NCI-H1930 (cell line): ENCODE results near the gene CARD10.
"Not testable (repeated sequence)": the region's sequence is repeated elsewhere in the genome, so short reads cannot be mapped to it uniquely, and the experiment has no call there.

Experiments
- DNase-seq, 2 experiments: peaks; one replicate each; lab custom pipeline; 2025; lab: John Stamatoyannopoulos, UW

The CARD10 gene

GRCh38 chr22:37485395-37486223 lies 33.6 kb downstream of the CARD10 start:
- no peak for DNase-seq

GRCh38 chr22:37484480-37485394 lies 34.5 kb downstream of the CARD10 start:
- no peak for DNase-seq

- no peak for DNase-seq
Observed at GRCh38 chr22:37483050-37483449, 36.2 kb downstream of the CARD10 start.

GRCh38 chr22:37482244-37482643 lies 37.0 kb downstream of the CARD10 start:
- no peak for DNase-seq

GRCh38 chr22:37481347-37481907 lies 37.8 kb downstream of the CARD10 start:
- no peak for DNase-seq

- no peak for DNase-seq
Observed at GRCh38 chr22:37480387-37481346, 38.5 kb downstream of the CARD10 start.

GRCh38 chr22:37479196-37479595 lies 40.0 kb downstream of the CARD10 start:
- DNase-seq: no peak

- no peak for DNase-seq
Observed at GRCh38 chr22:37476389-37477329, 42.6 kb downstream of the CARD10 start.

- DNase-seq: no peak
Observed at GRCh38 chr22:37474447-37475090, 44.6 kb downstream of the CARD10 start.

- no peak for DNase-seq
Observed at GRCh38 chr22:37473437-37473946, 45.7 kb downstream of the CARD10 start.

GRCh38 chr22:37472418-37473006 lies 46.7 kb downstream of the CARD10 start:
- peak; percentile 4 to 8 for DNase-seq

GRCh38 chr22:37471727-37472417 lies 47.3 kb downstream of the CARD10 start:
- no peak for DNase-seq

GRCh38 chr22:37470087-37470445 lies 49.1 kb downstream of the CARD10 start:
- DNase-seq: no peak

- no peak for DNase-seq
Observed at GRCh38 chr22:37469416-37470086, 49.7 kb downstream of the CARD10 start.

GRCh38 chr22:37468201-37468695 lies 51.0 kb downstream of the CARD10 start:
- DNase-seq: not testable (repeated sequence)

GRCh38 chr22:37467391-37467955 lies 51.7 kb downstream of the CARD10 start:
- no peak for DNase-seq

- no peak for DNase-seq
Observed at GRCh38 chr22:37464181-37464580, 55.0 kb downstream of the CARD10 start.
